ENCODE measurements around the gene NKD1.

NKD1 gene

DNA sequence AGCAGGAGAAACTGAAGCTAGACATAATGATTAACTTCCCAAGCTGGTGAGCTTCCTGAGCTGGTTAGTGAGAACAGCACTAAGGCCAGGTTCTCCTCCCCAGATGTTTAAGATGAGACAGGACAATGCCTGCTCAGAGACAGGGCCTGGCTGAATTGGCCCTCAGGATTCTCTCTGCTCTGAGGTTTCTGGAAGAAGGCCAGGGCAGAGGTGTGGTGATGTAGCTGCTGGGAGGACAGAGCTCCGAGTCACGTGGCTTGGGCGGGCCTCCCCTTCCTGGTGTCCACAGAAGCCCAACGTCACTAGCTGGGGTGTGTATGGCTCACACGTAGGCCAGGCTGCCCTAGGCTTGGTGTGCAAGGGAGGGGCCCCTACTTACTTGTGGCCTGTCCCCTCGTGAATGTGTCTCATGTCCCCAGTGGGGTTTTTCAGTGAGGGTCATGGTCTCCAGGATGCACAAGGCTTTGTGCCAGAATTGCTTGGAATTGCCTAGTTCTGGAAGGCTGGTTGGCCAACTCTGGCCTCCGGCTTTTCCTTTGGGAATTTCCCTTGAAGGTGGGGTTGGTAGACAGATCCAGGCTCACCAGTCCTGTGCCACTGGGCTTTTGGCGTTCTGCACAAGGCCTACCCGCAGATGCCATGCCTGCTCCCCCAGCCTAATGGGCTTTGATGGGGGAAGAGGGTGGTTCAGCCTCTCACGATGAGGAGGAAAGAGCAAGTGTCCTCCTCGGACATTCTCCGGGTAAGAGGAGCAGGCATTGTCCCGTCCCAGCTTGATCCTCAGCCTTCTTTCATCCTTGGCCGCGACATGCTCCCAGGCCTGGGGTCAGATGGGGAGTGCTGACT lies 148.6 kb downstream of the NKD1 start:
- no peak for TF ChIP-seq REST (IDR thresholded peaks at IDR 0.05; ENCODE audit: insufficient read depth in 1 of 2, low read depth in 2 of 2, low read length in 2 of 2)
- TF ChIP-seq POLR2AphosphoS5 (IDR thresholded peaks at IDR 0.05; ENCODE audit: low read depth, low read length), result no peak
- no peak for TF ChIP-seq TAF1 (IDR thresholded peaks at IDR 0.05; ENCODE audit: borderline replicate concordance, insufficient read depth, low read length)
- TF ChIP-seq FOXP2 (optimal IDR thresholded peaks at IDR 0.05; ENCODE audit: borderline replicate concordance, extremely low read depth, extremely low read length, insufficient read depth), result no peak
- TF ChIP-seq SIN3A (IDR thresholded peaks at IDR 0.05; ENCODE audit: borderline replicate concordance, insufficient read depth, low read length), result no peak

DNA sequence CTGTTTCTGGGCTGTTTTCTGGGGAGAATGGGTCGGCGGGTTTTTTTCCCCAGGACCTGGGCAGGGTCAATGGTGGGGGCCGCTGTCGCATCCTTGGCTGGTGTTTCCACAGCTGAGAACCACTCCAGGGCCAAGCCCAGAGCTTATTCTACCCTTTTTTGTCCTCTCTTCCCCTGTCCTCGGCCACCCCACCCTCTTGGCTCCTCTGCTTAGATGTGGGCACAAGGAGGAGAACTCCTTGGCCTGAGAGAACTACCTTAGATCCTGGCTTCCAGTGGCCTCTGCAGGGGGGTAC lies 149.2 kb downstream of the NKD1 start:
- TF ChIP-seq SIN3A (IDR thresholded peaks at IDR 0.05; ENCODE audit: borderline replicate concordance, insufficient read depth, low read length) (no peak), FOXP2 (optimal IDR thresholded peaks at IDR 0.05; ENCODE audit: borderline replicate concordance, extremely low read depth, extremely low read length, insufficient read depth) (no peak), REST (IDR thresholded peaks at IDR 0.05; ENCODE audit: insufficient read depth in 1 of 2, low read depth in 2 of 2, low read length in 2 of 2) (no peak), TAF1 (IDR thresholded peaks at IDR 0.05; ENCODE audit: borderline replicate concordance, insufficient read depth, low read length) (no peak), POLR2AphosphoS5 (IDR thresholded peaks at IDR 0.05; ENCODE audit: low read depth, low read length) (no peak)

DNA sequence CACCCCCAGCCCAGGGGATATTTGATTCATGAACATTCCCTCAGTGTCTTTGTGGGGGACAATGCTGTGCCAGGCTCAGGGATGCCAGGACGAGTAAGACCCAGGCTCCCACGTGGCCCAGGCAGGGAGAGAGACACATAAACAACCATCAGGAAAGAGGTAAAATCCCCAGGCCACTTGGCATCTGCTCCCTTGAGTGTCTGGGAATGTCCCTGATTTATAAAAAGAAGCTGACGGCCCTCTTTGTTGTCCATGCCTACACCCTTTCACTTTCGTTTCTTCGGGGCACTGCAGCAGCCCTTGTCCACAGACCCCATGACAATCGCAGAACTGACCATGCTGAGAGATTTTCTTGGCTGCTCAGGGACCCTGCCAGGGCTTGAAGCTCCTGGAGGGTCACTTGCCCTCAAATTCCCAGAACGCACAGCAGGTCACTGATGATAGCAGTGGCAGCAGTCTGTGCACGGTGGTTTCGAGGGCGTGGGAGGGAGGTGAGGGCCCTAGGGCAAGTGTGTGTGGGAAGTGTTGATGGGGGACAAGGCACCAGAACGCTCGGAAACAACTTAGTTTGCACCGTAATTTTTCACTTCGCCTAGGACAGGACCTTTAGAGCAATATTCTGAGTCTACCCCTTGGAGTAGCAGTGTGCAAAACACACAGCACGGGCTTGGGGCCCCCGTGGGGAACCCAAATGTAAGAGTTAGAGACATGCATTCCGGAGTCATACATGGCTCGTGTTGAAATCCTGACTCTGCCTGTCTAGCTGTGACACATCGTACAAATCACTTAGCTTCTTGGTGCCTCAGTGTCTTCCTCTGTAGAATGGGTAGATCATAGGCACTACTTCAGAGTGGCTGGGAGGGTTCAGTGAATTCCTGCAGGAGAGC lies 149.9 kb downstream of the NKD1 start:
- TF ChIP-seq POLR2AphosphoS5 (IDR thresholded peaks at IDR 0.05; ENCODE audit: low read depth, low read length) (no peak), REST (IDR thresholded peaks at IDR 0.05; ENCODE audit: insufficient read depth in 1 of 2, low read depth in 2 of 2, low read length in 2 of 2) (no peak), FOXP2 (optimal IDR thresholded peaks at IDR 0.05; ENCODE audit: borderline replicate concordance, extremely low read depth, extremely low read length, insufficient read depth) (no peak), SIN3A (IDR thresholded peaks at IDR 0.05; ENCODE audit: borderline replicate concordance, insufficient read depth, low read length) (no peak)
